OCI-M2 (cell line): ENCODE measurements around the gene PITX1.

Experiments
- DNase-seq: peaks from one replicate; lab custom pipeline; 2025; ENCODE audit not compliant: unreplicated experiment; lab: John Stamatoyannopoulos, UW

PITX1 gene

GRCh38 chr5:135062216-135063055 is 28.4 kb upstream of the PITX1 start:
- no peak for DNase-seq

GRCh38 chr5:135061001-135061400 is 27.0 kb upstream of the PITX1 start:
- DNase-seq: no peak

GRCh38 chr5:135060021-135060420 is 26.0 kb upstream of the PITX1 start:
- no peak for DNase-seq

GRCh38 chr5:135059000-135059923 is 25.2 kb upstream of the PITX1 start:
- no peak for DNase-seq

- DNase-seq: no peak
Observed at GRCh38 chr5:135058331-135058732, 24.3 kb upstream of the PITX1 start.

- no peak for DNase-seq
Observed at GRCh38 chr5:135057233-135057632, 23.2 kb upstream of the PITX1 start.

GRCh38 chr5:135056316-135057030 is 22.4 kb upstream of the PITX1 start:
- no peak for DNase-seq

GRCh38 chr5:135055396-135055795 is 21.4 kb upstream of the PITX1 start:
- no peak for DNase-seq

GRCh38 chr5:135054546-135054945 is 20.5 kb upstream of the PITX1 start:
- DNase-seq: no peak

GRCh38 chr5:135053989-135054388 is 20.0 kb upstream of the PITX1 start:
- DNase-seq: no peak

GRCh38 chr5:135053278-135053677 is 19.2 kb upstream of the PITX1 start:
- no peak for DNase-seq

GRCh38 chr5:135052511-135053145 is 18.6 kb upstream of the PITX1 start:
- DNase-seq: no peak

- DNase-seq: no peak
Observed at GRCh38 chr5:135051872-135052271, 17.8 kb upstream of the PITX1 start.

GRCh38 chr5:135051399-135051798 is 17.4 kb upstream of the PITX1 start:
- no peak for DNase-seq

GRCh38 chr5:135050244-135050767 is 16.3 kb upstream of the PITX1 start:
- DNase-seq: no peak

GRCh38 chr5:135048930-135049329 is 14.9 kb upstream of the PITX1 start:
- DNase-seq: no peak

- DNase-seq: no peak
Observed at GRCh38 chr5:135048286-135048685, 14.3 kb upstream of the PITX1 start.

GRCh38 chr5:135047347-135047695 is 13.3 kb upstream of the PITX1 start:
- no peak for DNase-seq

GRCh38 chr5:135046661-135047346 is 12.8 kb upstream of the PITX1 start:
- DNase-seq: no peak

- DNase-seq: no peak
Observed at GRCh38 chr5:135045488-135045887, 11.5 kb upstream of the PITX1 start.
